ENCODE data around the gene MAGI2. TPM values are rescaled to one million over a fixed set of nuclear protein-coding genes. Genes with fewer than 3 reads are reported as not detected.
A peak's percentile ranks its signal among the peaks of the same experiment; 100 is the strongest.

Gene MAGI2
- total RNA-seq, 1 experiment from 2014 or later = 0.07 TPM

DNA sequence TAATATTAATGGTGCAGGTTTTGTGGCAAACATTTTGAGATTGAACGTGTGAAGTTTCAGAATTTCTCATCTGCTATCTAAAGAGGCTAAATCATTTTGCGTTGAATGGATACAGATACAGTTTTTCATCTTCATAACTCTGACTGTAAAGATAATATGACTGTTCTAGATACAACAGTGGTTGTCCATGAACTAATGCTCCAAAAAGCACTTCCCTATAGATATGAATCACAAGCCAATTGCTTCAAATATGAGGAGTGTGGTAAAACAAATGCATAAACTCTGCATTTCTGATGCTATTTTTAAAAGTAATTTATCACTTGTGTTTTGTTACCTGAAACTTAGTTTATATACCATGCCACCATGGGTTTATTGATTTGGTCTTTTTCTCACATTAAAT is 750.1 kb downstream of the MAGI2 start:
- Mint-ChIP-seq H3K4me1 (ENCODE audit: insufficient read depth, unreplicated experiment) (peaks cover 6% of the 10 kb centered on the region), H3K4me3 (ENCODE audit: unreplicated experiment) (no peak overlapping the region), H3K27me3 (ENCODE audit: insufficient read depth, unreplicated experiment) (peaks cover 9% of the 10 kb centered on the region), H3K27ac (ENCODE audit: low read depth, unreplicated experiment) (no peak overlapping the region), H3K36me3 (ENCODE audit: insufficient read depth, unreplicated experiment) (peaks cover 6% of the 10 kb centered on the region), H3K9me3 (ENCODE audit: unreplicated experiment) (no peaks in the 10 kb centered on the region)
- no peak for DNase-seq (ENCODE audit: unreplicated experiment)
- TF ChIP-seq, protein P1, sequence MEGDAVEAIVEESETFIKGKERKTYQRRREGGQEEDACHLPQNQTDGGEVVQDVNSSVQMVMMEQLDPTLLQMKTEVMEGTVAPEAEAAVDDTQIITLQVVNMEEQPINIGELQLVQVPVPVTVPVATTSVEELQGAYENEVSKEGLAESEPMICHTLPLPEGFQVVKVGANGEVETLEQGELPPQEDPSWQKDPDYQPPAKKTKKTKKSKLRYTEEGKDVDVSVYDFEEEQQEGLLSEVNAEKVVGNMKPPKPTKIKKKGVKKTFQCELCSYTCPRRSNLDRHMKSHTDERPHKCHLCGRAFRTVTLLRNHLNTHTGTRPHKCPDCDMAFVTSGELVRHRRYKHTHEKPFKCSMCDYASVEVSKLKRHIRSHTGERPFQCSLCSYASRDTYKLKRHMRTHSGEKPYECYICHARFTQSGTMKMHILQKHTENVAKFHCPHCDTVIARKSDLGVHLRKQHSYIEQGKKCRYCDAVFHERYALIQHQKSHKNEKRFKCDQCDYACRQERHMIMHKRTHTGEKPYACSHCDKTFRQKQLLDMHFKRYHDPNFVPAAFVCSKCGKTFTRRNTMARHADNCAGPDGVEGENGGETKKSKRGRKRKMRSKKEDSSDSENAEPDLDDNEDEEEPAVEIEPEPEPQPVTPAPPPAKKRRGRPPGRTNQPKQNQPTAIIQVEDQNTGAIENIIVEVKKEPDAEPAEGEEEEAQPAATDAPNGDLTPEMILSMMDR (IDR thresholded peaks at IDR 0.05; ENCODE audit: unreplicated experiment) = no peak
- ChIA-PET CTCF (no interaction called here), POLR2A (no interaction called here)
- intact Hi-C loops (cut with micrococcal nuclease) = no loop called here
- no TSS peak for BruUV-seq (replicated peaks)

- BruUV-seq (replicated peaks) = no TSS peak
- Mint-ChIP-seq H3K27ac (ENCODE audit: low read depth, unreplicated experiment) (no peak overlapping the region), H3K36me3 (ENCODE audit: insufficient read depth, unreplicated experiment) (peaks cover 6% of the 10 kb centered on the region), H3K4me1 (ENCODE audit: insufficient read depth, unreplicated experiment) (peaks cover 6% of the 10 kb centered on the region), H3K27me3 (ENCODE audit: insufficient read depth, unreplicated experiment) (peaks cover 3% of the 10 kb centered on the region), H3K4me3 (ENCODE audit: unreplicated experiment) (no peak overlapping the region), H3K9me3 (ENCODE audit: unreplicated experiment) (no peaks in the 10 kb centered on the region)
- ChIA-PET POLR2A (no interaction called here), CTCF (no interaction called here)
- intact Hi-C loops (cut with micrococcal nuclease) = no loop called here
- peak; percentile 26 for DNase-seq (ENCODE audit: unreplicated experiment)
- TF ChIP-seq, protein P1 (IDR thresholded peaks at IDR 0.05; ENCODE audit: unreplicated experiment) = no peak
These were observed 750.7 kb downstream of the MAGI2 start for GRCh38 chr7:78702770-78703169.

- Mint-ChIP-seq H3K27me3 (ENCODE audit: insufficient read depth, unreplicated experiment) (peaks cover 50% of the 10 kb centered on the region), H3K4me3 (ENCODE audit: unreplicated experiment) (no peak overlapping the region), H3K4me1 (ENCODE audit: insufficient read depth, unreplicated experiment) (no peaks in the 10 kb centered on the region), H3K27ac (ENCODE audit: low read depth, unreplicated experiment) (no peak overlapping the region), H3K36me3 (ENCODE audit: insufficient read depth, unreplicated experiment) (no peaks in the 10 kb centered on the region), H3K9me3 (ENCODE audit: unreplicated experiment) (no peaks in the 10 kb centered on the region)
- intact Hi-C loops (cut with micrococcal nuclease) = no loop called here
- ChIA-PET CTCF (no interaction called here), POLR2A (no interaction called here)
- TF ChIP-seq, protein P1 (IDR thresholded peaks at IDR 0.05; ENCODE audit: unreplicated experiment) = no peak
- no TSS peak for BruUV-seq (replicated peaks)
- no peak for DNase-seq (ENCODE audit: unreplicated experiment)
These were observed 757.6 kb downstream of the MAGI2 start for GRCh38 chr7:78695826-78696225.

DNA sequence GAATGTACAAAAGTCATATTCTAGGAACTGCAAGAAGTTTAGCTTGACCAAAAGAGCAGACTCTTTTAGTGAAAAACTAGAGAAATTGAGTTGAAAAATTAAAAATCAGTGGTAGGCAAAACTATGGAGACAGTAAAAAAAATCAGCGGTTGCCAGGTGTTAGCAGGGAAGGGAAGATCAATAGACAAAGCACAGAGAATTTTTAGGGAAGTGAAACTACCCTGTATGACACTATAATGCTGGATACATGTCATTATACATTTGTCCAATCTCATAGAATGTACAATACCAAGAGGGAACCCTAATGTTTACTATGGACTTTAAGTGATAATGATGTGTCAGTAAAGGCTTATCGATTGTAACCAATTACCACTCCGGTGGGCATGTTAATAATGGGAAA is 761.9 kb downstream of the MAGI2 start:
- H3K4me1 Mint-ChIP-seq (ENCODE audit: insufficient read depth, unreplicated experiment) = no peaks in the 10 kb centered on the region
- ChIA-PET CTCF (no interaction called here), POLR2A (no interaction called here)
- no TSS peak for BruUV-seq (replicated peaks)
- no peak overlapping the region for H3K27ac Mint-ChIP-seq (ENCODE audit: low read depth, unreplicated experiment)
- peaks cover 56% of the 10 kb centered on the region for H3K27me3 Mint-ChIP-seq (ENCODE audit: insufficient read depth, unreplicated experiment)
- no peaks in the 10 kb centered on the region for H3K9me3 Mint-ChIP-seq (ENCODE audit: unreplicated experiment)
- no peak overlapping the region for H3K4me3 Mint-ChIP-seq (ENCODE audit: unreplicated experiment)
- intact Hi-C loops (cut with micrococcal nuclease) = no loop called here
- DNase-seq (ENCODE audit: unreplicated experiment) = no peak
- H3K36me3 Mint-ChIP-seq (ENCODE audit: insufficient read depth, unreplicated experiment) = no peaks in the 10 kb centered on the region
- TF ChIP-seq, protein P1 (IDR thresholded peaks at IDR 0.05; ENCODE audit: unreplicated experiment) = no peak

Measured in MCF 10A (cell line).